ENCODE results near the gene SLC11A1. TPM values are rescaled to one million over a fixed set of nuclear protein-coding genes. Genes with fewer than 3 reads are reported as not detected.

SLC11A1 gene
- total and polyA plus RNA-seq, 8 donors = 4.2 to 20.4 (median 8.9) TPM; not detected in 1

DNA sequence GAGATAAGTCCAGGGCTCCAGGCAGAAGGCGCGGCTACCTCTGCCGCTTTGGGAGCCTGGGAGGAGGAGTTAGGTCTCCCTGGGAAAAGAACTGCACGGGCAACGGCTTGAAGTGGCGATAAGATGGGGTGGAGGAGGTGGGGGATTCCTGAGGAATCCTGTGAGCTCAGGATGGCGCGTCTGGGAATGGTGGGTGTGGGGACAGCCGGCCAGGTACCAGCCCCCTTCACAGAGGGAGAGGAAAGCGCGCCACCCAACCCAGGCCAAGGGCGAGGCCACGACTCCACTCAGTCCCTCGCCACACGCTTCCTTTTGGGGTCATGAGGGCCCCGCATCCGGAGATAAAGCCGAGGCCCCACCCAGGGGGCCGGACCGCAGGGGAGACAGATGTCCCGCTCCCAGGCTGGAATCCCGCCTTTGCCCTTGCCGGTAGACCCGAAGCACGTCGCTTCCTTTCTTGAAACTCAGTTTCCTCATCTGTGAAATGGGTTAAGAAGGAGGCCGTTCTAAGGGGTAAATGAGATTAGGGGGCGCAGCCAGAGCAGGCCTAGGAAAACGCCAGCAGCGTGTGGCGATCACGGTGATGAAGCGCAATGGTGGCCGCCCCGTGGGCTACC is 15.9 kb downstream of the SLC11A1 start:
- peak; percentile 85 to 94 for DNase-seq
- 0 to 1% (median 1%) methylated on average over 24 to 35 of the region's 35 CpGs for WGBS, 5 donors
- Histone ChIP-seq H3K27ac (peak overlapping the region; percentile 98 to 100 (median 100)), H3K36me3 (peaks cover 14 to 18% (median 16%) of the 10 kb centered on the region in 4 donors), H3K4me3 (peak overlapping the region; percentile 74 to 97 (median 94)), H3K9me3 (no peaks in the 10 kb centered on the region), H3K27me3 (no peaks in the 10 kb centered on the region), H3K4me1 (peaks cover 43 to 72% (median 59%) of the 10 kb centered on the region in 4 donors)
- intact Hi-C loops (cut with DNase I; ENCODE audit: low total_unique reads) = loop anchor here (10.0 kb wide), 1 partner anchor 93 kb away; no protein-coding TSS in a partner anchor
- TF ChIP-seq POLR2A (IDR thresholded peaks at IDR 0.05) = peak in 1 of 4 donors; percentile 72
- no peak for TF ChIP-seq EP300 (IDR thresholded peaks at IDR 0.05)
- TF ChIP-seq POLR2AphosphoS5 (IDR thresholded peaks at IDR 0.05) = peak; percentile 1 to 86 (median 32)
- TF ChIP-seq, protein P1, sequence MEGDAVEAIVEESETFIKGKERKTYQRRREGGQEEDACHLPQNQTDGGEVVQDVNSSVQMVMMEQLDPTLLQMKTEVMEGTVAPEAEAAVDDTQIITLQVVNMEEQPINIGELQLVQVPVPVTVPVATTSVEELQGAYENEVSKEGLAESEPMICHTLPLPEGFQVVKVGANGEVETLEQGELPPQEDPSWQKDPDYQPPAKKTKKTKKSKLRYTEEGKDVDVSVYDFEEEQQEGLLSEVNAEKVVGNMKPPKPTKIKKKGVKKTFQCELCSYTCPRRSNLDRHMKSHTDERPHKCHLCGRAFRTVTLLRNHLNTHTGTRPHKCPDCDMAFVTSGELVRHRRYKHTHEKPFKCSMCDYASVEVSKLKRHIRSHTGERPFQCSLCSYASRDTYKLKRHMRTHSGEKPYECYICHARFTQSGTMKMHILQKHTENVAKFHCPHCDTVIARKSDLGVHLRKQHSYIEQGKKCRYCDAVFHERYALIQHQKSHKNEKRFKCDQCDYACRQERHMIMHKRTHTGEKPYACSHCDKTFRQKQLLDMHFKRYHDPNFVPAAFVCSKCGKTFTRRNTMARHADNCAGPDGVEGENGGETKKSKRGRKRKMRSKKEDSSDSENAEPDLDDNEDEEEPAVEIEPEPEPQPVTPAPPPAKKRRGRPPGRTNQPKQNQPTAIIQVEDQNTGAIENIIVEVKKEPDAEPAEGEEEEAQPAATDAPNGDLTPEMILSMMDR (IDR thresholded peaks at IDR 0.05) = no peak

DNA sequence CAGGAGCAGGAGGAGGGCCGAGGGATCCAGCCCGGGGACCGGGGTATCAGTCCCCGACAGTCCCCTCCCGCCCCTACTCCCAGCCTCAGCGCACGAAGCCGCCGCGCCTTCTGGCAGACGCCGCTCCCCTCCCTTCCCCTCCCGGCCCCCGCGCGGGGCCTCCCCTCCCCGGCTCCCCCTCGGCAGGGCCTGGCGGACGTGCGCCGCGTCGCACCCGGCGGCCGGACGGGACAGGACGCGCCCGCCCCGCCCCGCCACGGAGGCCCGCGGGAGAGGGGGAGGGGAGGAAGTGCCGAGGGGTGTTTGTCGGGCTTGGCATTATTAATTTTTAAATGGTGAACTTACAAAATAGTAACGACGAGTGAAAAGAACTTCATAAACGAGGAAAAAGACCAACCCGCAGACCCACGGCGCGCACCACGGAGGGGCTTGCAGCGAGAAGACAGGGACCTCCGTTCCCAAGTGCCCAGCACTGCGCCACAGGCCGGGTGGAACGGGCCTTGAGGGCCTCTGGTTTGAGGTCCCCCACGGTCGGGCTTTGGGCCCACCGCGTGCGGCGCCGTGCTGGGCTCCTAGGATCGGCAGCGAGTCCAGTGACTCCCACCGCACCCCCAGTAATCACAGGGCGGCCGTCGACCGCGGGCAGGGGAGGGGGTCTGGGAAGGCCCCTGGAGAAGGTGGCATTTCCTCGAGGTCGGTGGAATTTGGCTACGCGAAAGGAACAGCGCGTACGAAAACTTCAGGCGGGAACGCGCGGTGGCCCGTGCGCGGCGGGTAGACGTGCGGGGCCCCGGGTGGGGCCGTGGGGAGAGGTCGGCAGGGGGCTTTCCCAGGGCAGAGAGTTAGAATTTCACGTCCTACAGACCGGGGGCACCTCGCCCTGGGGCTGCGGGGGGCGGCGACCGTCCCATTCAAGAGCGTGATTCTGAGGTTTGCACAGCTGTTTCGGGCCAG is 16.6 kb downstream of the SLC11A1 start:
- intact Hi-C loops (cut with DNase I; ENCODE audit: low total_unique reads) = loop anchor here (10.0 kb wide), 1 partner anchor 94 kb away; no protein-coding TSS in a partner anchor
- DNase-seq = peak; percentile 88 to 96
- H3K27me3 ChIP-seq = no peaks in the 10 kb centered on the region
- peak overlapping the region; percentile 98 to 100 (median 100) for H3K27ac ChIP-seq
- H3K4me1 ChIP-seq = peaks cover 46 to 78% (median 67%) of the 10 kb centered on the region in 4 donors
- no peaks in the 10 kb centered on the region for H3K9me3 ChIP-seq
- H3K4me3 ChIP-seq = peak overlapping the region; percentile 74 to 97 (median 94)
- no peak for TF ChIP-seq POLR2A (IDR thresholded peaks at IDR 0.05)
- peak; percentile 44 to 69 (median 52) for TF ChIP-seq POLR2AphosphoS5 (IDR thresholded peaks at IDR 0.05)
- no peak for TF ChIP-seq EP300 (IDR thresholded peaks at IDR 0.05)
- TF ChIP-seq, protein P1 (IDR thresholded peaks at IDR 0.05) = peak in 1 of 7 experiments; percentile 29
- WGBS, 5 donors = 0 to 1% (median 1%) methylated on average over 69 to 93 of the region's 95 CpGs
- peaks cover 21 to 26% (median 24%) of the 10 kb centered on the region in 4 donors for H3K36me3 ChIP-seq

DNA sequence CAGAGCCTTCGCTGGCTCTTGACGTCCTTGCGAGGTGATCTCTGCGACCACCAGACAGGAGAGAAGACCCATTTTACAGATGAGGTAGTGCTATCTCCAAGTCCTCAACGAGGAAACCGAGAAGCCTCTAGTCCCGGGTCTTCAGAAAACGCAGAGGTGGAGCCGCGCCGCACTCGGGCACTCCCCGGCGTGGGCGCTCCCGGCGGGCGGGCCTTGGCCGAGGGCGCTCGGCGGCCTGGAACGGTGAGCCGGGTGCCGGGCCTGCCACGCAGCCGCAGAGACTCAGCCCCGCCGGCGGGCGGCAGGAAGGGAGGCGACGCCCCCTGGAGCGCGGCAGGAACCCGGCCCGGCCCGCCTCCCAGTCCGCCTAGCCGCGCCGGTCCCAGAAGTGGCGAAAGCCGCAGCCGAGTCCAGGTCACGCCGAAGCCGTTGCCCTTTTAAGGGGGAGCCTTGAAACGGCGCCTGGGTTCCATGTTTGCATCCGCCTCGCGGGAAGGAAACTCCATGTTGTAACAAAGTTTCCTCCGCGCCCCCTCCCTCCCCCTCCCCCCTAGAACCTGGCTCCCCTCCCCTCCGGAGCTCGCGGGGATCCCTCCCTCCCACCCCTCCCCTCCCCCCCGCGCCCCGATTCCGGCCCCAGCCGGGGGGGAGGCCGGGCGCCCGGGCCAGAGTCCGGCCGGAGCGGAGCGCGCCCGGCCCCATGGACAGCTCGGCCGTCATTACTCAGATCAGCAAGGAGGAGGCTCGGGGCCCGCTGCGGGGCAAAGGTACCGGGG is 17.5 kb downstream of the SLC11A1 start, which contains the start of gene CTDSP1:
Gene CTDSP1, plus strand, starts transcription at position 478 of the 776 bp plus-strand sequence. Its CDS starts 223 bp downstream, at position 701.
- 0 to 1% (median 1%) methylated on average over 7 to 77 of the region's 78 CpGs for WGBS, 5 donors
- peaks cover 52 to 78% (median 73%) of the 10 kb centered on the region in 4 donors for H3K4me1 ChIP-seq
- intact Hi-C loops (cut with DNase I; ENCODE audit: low total_unique reads) = loop anchor here (10.0 kb wide), 1 partner anchor 95 kb away; no protein-coding TSS in a partner anchor
- H3K9me3 ChIP-seq = no peaks in the 10 kb centered on the region
- H3K36me3 ChIP-seq = peaks cover 30 to 34% (median 33%) of the 10 kb centered on the region in 4 donors
- peak; percentile 99 for DNase-seq
- TF ChIP-seq POLR2AphosphoS5 (IDR thresholded peaks at IDR 0.05) = peak; percentile 90 to 96 (median 91)
- TF ChIP-seq, protein P1 (IDR thresholded peaks at IDR 0.05) = peak in 1 of 7 experiments; percentile 14
- no peak for TF ChIP-seq EP300 (IDR thresholded peaks at IDR 0.05)
- peak in 1 of 4 donors; percentile 18 for TF ChIP-seq POLR2A (IDR thresholded peaks at IDR 0.05)
- H3K27ac ChIP-seq = peak within 1 kb of the TSS; percentile 98 to 100 (median 100)
- no peaks in the 10 kb centered on the region for H3K27me3 ChIP-seq
- peak within 1 kb of the TSS; percentile 74 to 97 (median 94) for H3K4me3 ChIP-seq

Data from stomach (tissue), 9 donors.